ENCODE results near the gene CHAT. TPM values are rescaled to one million over a fixed set of nuclear protein-coding genes. Genes with fewer than 3 reads are reported as not detected.

CHAT gene
- total and polyA plus RNA-seq, 4 donors: not detected

DNA sequence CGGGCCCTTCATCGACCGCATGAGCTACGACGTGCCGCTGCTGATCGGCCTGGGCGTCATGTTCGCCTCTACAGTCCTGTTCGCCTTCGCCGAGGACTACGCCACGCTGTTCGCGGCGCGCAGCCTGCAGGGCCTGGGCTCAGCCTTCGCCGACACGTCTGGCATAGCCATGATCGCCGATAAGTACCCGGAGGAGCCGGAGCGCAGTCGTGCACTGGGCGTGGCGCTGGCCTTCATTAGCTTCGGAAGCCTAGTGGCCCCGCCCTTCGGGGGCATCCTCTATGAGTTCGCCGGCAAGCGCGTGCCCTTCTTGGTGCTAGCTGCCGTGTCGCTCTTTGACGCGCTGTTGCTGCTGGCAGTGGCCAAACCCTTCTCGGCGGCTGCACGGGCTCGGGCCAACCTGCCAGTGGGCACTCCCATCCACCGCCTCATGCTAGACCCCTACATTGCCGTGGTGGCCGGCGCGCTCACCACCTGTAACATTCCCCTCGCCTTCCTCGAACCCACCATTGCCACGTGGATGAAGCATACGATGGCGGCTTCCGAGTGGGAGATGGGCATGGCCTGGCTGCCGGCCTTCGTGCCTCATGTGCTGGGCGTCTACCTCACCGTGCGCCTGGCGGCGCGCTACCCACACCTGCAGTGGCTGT is 2.5 kb upstream of the CHAT start:
- ATAC-seq (ENCODE audit: insufficient read depth, low FRiP score) (no peak), DNase-seq (peak in 1 of 3 donors; percentile 14)
- H3K4me1 ChIP-seq (ENCODE audit: control insufficient read depth in 5 of 5, insufficient read depth in 5 of 5, low read length in 5 of 5): peaks cover 0 to 17% (median 4%) of the 10 kb centered on the region in 5 donors
- H3K9me3 ChIP-seq (ENCODE audit: control insufficient read depth in 4 of 4, insufficient read depth in 3 of 4, low read length in 3 of 4): peaks cover 0 to 18% (median 0%) of the 10 kb centered on the region in 4 donors
- H3K9ac ChIP-seq (ENCODE audit: insufficient read depth in 1 of 2, low read length in 2 of 2): no peak overlapping the region
- TF ChIP-seq, protein P1, sequence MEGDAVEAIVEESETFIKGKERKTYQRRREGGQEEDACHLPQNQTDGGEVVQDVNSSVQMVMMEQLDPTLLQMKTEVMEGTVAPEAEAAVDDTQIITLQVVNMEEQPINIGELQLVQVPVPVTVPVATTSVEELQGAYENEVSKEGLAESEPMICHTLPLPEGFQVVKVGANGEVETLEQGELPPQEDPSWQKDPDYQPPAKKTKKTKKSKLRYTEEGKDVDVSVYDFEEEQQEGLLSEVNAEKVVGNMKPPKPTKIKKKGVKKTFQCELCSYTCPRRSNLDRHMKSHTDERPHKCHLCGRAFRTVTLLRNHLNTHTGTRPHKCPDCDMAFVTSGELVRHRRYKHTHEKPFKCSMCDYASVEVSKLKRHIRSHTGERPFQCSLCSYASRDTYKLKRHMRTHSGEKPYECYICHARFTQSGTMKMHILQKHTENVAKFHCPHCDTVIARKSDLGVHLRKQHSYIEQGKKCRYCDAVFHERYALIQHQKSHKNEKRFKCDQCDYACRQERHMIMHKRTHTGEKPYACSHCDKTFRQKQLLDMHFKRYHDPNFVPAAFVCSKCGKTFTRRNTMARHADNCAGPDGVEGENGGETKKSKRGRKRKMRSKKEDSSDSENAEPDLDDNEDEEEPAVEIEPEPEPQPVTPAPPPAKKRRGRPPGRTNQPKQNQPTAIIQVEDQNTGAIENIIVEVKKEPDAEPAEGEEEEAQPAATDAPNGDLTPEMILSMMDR (IDR thresholded peaks at IDR 0.05; ENCODE audit: control extremely low read depth, extremely low read depth): no peak
- no peak overlapping the region for H3K27ac ChIP-seq (ENCODE audit: low read depth in 1 of 2, low read length in 1 of 2)
- H3K4me3 ChIP-seq: no peak overlapping the region
- H3K27me3 ChIP-seq (ENCODE audit: control insufficient read depth in 3 of 3, insufficient read depth in 3 of 3, low read length in 2 of 3): peaks cover 0 to 81% (median 59%) of the 10 kb centered on the region in 3 donors
- H3K36me3 ChIP-seq (ENCODE audit: control insufficient read depth in 4 of 4, insufficient read depth in 4 of 4, low read length in 4 of 4): no peaks in the 10 kb centered on the region
- WGBS, 2 donors: 6 to 9% methylated on average over 63 of the region's 63 CpGs

DNA sequence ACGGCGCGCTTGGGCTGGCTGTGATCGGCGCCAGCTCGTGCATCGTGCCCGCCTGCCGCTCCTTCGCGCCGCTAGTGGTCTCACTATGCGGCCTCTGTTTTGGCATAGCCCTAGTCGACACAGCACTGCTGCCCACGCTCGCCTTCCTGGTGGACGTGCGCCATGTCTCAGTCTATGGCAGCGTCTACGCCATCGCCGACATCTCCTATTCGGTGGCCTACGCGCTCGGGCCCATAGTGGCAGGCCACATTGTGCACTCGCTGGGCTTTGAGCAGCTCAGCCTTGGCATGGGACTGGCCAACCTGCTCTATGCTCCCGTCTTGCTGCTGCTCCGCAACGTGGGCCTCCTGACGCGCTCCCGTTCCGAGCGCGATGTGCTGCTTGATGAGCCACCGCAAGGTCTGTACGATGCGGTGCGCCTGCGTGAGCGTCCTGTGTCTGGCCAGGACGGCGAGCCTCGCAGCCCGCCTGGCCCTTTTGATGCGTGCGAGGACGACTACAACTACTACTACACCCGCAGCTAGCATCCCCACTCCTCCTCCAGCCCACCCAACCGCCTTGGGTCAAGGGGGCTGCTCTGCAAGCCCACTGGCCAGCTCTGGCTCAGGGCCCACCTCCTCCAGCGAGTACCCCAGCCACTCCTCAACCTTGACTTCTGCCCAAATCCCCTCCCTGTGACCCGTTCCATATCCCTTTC is 1.9 kb upstream of the CHAT start:
- H3K9me3 ChIP-seq (ENCODE audit: control insufficient read depth in 4 of 4, insufficient read depth in 3 of 4, low read length in 3 of 4): peaks cover 0 to 20% (median 0%) of the 10 kb centered on the region in 4 donors
- WGBS, 2 donors: 10 to 12% methylated on average over 53 of the region's 53 CpGs
- ATAC-seq (ENCODE audit: insufficient read depth, low FRiP score) (no peak), DNase-seq (peak in 1 of 3 donors; percentile 10)
- H3K36me3 ChIP-seq (ENCODE audit: control insufficient read depth in 4 of 4, insufficient read depth in 4 of 4, low read length in 4 of 4): no peaks in the 10 kb centered on the region
- no peak overlapping the region for H3K27ac ChIP-seq (ENCODE audit: low read depth in 1 of 2, low read length in 1 of 2)
- TF ChIP-seq, protein P1 (IDR thresholded peaks at IDR 0.05; ENCODE audit: control extremely low read depth, extremely low read depth): no peak
- no peak overlapping the region for H3K4me3 ChIP-seq
- H3K4me1 ChIP-seq (ENCODE audit: control insufficient read depth in 5 of 5, insufficient read depth in 5 of 5, low read length in 5 of 5): peaks cover 0 to 23% (median 11%) of the 10 kb centered on the region in 5 donors
- no peak overlapping the region for H3K9ac ChIP-seq (ENCODE audit: insufficient read depth in 1 of 2, low read length in 2 of 2)
- H3K27me3 ChIP-seq (ENCODE audit: control insufficient read depth in 3 of 3, insufficient read depth in 3 of 3, low read length in 2 of 3): peaks cover 0 to 83% (median 59%) of the 10 kb centered on the region in 3 donors

DNA sequence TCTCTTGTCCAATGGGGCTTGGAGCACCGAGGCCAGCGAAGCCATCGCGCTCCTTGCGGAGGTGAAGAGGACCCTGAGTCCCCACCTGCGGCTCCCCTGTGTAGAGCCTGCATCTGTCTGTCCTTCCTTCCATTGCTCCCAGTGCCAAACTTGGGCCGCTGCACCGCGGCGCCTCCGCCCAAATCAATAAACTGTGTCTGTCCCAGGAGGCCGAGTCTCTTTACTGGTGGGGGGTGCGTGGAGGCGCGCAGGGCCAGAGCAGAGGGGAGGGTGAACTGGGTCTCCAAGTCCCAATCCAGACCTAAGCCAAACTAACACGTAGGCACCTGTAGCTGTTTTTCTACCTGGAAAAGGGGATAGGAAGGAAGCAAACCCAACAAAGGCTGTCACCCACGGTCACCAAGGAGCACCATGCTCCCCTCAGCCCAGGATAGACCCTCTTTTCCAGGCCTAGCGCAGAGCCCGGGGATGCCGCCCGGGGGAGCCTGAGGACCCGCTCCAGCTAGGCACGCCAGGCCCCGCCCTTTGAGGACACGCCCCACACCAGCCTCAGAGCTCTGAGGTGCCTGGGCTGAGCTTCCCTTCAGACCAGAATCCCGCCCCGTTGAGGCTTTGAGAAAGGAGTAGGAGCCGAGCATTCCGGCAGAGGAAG is 1.2 kb upstream of the CHAT start:
- TF ChIP-seq, protein P1 (IDR thresholded peaks at IDR 0.05; ENCODE audit: control extremely low read depth, extremely low read depth): no peak
- Histone ChIP-seq H3K27ac (ENCODE audit: low read depth in 1 of 2, low read length in 1 of 2) (no peak overlapping the region), H3K9me3 (ENCODE audit: control insufficient read depth in 4 of 4, insufficient read depth in 3 of 4, low read length in 3 of 4) (peaks cover 0 to 20% (median 0%) of the 10 kb centered on the region in 4 donors), H3K4me1 (ENCODE audit: control insufficient read depth in 5 of 5, insufficient read depth in 5 of 5, low read length in 5 of 5) (peaks cover 0 to 29% (median 15%) of the 10 kb centered on the region in 5 donors), H3K36me3 (ENCODE audit: control insufficient read depth in 4 of 4, insufficient read depth in 4 of 4, low read length in 4 of 4) (no peaks in the 10 kb centered on the region), H3K9ac (ENCODE audit: insufficient read depth in 1 of 2, low read length in 2 of 2) (no peak overlapping the region), H3K4me3 (no peak overlapping the region), H3K27me3 (ENCODE audit: control insufficient read depth in 3 of 3, insufficient read depth in 3 of 3, low read length in 2 of 3) (peaks cover 0 to 82% (median 57%) of the 10 kb centered on the region in 3 donors)
- DNase-seq (peak in 1 of 3 donors; percentile 15), ATAC-seq (ENCODE audit: insufficient read depth, low FRiP score) (no peak)
- WGBS, 2 donors: 7 to 8% methylated on average over 29 of the region's 29 CpGs

Data from lung (tissue), 12 donors.